ENCODE results near the gene SLK.

SLK gene

DNA sequence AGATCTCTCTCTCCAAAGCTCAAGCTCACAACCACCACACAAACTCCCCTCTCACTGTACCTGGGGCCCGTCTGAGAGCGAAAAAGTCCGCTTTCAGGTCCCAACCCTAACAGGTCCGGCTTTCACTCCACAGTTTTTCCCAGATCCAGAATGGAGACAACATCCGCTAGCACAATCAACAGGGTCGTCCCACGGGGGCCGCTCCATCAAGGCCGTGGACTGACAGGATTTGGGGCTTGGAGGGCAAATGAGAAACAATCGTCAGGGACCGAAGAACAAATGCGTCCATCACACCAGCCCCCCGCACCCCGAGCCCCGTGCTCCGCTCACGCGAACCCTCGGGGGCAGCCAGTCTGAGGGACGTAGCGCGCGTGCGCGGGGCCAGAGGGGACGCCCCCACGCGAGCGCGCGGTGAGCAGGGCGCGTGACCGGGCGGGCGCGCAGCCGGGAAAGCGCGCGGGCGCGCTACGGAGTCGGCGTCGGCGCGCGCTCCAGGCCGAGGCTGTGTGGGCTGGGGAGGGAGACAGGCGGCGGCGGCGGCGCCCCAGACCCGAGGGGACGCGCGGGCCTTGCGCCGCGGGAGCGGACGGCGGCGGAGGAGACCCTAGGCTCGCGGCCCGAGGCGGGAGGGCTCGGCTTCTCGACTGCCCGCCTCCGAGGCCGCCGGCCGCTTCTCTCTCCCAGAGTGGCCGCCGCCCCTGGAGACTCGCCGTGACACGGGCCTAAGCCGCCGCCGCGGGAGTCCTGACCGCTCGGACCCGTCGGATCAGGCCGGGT, at the start of gene SLK:
SLK (plus strand) TSS at position 470 of the 777 bp plus-strand sequence. CDS start 606 bp downstream, outside the sequence.
- DNase-seq (ENCODE audit: low spot score): peak; percentile 97

DNA sequence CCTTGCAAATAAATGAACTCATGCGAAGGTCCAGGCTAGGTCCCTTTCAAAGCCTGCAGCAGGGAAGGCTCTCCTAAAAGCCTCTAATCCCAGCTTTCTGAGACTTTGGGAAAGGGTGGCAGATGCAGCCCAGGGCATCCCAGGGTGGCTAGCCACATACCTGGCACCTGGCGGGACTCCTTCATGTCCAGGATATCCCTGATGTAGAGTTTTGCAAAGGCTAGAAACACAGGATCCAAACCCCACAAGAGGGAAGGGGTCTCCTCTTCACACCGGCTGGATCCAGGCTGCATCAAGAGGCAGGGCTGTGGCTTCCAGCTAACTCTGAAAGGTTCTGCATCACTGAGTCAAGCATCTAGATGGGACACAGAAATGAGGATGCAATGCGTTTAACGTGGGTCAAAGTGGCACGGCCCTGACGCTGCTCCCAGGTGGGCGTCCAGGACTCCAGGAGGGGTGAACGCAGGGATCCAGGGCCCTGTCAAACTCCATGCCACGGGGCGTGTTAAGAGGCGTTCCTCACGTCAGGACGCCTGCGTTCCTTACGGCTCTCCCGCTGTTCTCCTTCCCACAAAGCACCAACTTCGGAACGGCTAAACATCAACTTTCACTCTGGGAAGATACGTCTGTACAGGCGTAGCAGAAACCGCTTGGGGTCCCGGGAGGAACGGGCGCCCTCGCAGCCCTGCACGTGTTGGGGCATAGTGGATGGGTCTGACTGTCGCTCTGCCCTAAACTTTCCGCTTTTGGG, 49.5 kb upstream of the SLK start:
- peak; percentile 30 for DNase-seq (ENCODE audit: low spot score)

DNA sequence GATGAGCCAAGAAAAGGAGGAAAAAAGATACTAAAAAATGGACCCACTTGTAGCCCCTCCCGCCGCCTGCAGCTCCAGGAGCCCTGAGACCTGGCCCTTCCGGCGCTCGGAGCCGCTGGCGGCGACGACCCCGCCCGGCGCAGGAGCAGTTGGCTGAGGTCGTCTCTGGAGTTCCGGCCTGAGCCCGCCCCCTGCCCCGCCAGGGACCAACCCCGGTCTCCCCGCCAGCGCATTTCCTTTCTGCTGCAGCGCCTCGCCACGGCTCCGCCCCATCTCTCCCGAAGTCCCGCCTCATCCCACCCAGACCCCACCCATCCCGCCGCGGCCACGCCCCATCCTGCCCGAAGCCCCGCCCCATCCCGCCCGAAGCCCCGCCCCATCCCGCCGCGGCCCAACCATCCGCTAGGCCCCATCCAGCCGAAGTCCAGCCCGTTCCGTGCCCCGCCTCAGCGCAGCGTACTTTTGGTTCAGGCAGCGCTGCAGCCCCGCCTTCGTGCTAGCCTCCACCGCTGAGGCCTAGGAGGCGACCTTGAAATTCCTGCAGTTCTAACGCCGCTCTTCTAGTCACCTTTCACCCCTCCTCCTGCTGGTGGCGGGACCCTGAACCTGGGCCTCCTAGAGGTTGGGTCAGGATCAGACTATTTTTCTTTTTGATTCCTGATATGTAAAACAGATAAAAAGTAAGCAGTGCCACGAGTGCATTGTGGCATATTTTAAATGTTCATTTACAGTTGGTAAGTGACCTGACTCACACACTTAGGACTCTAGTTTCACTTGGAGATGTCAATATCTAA, 48.7 kb upstream of the SLK start, which contains the start of gene STN1:
STN1 (minus strand) TSS at position 132 of the 794 bp plus-strand sequence. CDS start 590 bp downstream, outside the sequence.
- peak; percentile 98 for DNase-seq (ENCODE audit: low spot score)

DNA sequence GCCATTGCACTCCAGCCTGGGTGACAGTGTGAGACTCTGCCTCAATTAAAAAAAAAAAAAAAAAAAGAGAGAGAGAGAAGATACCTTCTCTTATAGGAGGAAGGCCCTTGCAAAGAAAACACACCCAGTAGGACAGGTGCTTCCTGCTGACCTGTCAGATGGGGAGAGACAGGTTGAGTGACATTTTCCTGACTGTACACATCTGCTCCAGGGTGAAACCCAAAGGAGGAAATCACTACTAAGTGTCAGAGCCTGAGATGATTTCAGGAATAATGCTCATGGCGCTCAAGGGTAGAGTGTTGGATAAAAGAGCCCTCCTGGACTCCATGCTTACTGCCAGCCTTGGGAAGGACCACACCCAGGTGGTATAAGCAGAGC, 47.3 kb upstream of the SLK start:
- no peak for DNase-seq (ENCODE audit: low spot score)

DNA sequence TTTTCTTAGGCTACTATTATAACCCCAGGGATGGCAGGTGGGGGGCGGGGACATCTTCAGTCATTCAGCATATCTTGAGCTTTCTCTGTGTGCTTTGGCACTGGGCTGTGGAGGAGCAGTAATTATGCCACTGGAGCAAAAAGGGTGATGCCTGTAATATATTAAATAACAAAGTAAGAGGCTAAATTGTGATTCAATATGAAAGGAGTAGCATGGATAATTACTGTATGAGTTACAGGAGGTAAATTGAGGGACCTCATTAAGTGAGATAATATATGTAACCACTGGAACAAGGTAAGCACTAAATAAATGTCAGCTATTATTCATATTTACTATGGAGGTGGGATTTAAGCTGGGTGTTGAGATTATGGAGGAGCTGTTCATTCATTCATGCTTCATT, 45.7 kb upstream of the SLK start:
- DNase-seq (ENCODE audit: low spot score): no peak

DNA sequence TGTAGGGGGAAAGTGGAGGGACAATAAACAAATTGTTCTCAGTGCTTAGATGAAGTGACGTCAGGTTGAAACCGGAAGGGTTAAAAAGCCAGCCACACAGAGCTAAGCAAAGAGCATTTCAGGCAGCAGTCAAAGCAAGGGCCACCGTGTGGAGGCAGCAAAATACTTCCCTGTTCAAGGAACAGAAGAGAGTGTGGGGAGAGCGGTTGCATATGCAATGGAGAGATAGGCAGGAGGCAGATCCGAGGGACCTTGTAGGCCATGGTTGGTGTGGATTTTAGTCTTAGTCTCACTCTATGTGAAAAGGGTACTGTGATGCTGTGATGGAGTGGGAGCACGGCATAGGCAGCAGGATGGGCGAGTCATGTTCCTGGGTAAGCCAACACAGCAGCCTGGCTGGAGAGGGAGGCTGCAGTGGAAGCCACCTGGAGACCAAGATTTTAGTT, 45.2 kb upstream of the SLK start:
- no peak for DNase-seq (ENCODE audit: low spot score)

DNA sequence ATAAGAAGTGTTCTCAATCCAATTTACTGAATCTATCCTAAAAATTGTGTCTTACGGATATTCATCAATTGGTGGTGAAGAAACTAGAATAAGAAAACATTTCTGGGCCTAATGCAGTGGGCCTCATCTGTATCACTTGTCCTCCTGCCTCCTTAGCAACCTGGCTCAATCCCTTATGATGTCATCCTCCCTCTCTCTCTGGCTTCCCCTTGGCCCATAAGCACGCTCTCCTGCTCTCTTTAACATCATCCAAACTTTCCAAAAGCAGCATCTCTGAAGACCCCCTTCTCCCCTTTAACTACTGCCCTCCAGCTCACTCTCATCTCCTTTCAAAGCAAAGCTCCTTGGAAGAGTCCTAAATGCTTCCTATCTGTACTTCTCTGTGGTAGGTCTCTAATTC, 44.3 kb upstream of the SLK start:
- no peak for DNase-seq (ENCODE audit: low spot score)

DNA sequence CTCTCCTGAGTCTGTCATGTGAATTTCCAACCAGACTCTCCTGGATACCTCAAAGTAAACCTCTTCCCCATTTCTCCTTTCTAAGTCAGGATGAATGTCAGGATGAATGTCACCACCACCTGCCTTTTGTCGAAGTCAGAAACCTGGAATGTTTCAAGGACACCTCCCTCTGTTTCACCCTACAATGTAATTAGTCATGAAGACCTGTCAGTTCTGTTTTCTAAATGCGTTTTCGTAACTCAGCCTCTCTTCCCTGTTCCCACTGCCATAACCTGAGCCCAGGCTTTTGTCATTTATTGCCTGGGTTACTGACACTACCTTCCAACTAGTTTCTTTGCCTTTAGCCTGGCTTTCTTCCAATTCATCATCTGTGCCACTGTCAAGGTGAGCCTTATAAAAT, 43.4 kb upstream of the SLK start:
- no peak for DNase-seq (ENCODE audit: low spot score)

DNA sequence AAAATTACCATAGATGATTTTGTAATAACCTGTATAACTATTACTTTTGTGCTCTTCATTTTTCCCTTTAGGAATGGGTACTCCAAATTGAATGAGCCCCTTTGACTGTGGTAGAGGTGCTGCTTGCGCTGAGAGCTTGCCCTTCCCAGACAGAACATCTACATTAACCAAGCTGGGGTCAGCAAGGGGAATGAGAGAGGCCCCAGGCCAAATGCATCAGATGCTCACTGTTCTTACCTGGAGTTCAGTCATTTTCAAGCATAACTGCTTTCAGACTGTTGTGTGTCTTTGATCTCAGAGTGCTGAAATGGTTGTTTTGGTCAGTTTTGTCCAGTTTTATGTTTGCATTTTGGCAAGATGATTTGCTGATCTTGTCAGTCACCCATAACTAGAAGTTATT, 41.3 kb upstream of the SLK start:
- no peak for DNase-seq (ENCODE audit: low spot score)

DNA sequence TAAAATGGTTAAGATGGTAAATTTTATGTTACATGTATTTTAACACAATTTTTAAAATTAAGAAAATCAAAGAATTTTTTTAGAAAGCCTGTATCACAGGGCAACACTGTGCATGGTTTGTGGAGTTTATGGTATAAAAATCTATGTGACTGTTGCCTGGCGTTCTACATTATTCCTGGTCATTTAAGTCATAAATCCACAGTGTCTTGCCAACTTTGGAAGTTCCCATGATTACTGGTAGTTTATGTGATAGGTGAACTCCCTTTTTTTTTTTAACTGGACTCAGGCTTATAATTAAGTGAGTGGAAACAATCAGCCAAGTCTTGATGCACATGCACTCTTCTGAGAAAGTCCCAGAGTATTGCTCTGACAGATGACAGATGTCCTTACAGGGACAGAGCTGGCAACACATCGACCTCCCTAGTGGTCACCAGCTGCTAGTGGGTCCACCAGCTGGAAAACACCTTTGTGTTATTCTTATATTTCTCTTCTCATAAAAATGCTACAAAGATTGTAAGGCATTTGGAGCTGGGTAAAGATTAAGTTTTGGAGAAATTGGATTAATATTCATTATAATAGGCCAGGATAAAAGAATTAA, 40.1 kb upstream of the SLK start:
- no peak for DNase-seq (ENCODE audit: low spot score)

DNA sequence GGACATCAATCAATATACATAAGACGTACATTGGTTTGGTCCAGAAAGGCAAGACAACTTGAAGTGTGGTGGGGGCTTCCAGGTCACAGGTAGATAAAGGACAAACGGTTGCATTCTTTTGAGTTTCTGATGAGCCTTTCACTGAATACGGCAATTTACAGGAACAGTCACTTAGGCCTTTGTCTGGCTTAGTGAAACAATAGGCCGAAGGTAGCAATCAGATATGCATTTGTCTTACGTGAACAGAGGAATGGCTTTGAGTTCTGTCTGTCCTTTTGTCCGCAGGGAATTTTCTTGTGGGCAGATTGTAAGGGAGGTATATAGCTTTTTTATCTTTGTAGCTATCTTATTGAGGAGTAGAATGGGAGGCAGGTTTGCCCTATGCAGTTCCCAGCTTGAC, 38.2 kb upstream of the SLK start:
- no peak for DNase-seq (ENCODE audit: low spot score)

DNA sequence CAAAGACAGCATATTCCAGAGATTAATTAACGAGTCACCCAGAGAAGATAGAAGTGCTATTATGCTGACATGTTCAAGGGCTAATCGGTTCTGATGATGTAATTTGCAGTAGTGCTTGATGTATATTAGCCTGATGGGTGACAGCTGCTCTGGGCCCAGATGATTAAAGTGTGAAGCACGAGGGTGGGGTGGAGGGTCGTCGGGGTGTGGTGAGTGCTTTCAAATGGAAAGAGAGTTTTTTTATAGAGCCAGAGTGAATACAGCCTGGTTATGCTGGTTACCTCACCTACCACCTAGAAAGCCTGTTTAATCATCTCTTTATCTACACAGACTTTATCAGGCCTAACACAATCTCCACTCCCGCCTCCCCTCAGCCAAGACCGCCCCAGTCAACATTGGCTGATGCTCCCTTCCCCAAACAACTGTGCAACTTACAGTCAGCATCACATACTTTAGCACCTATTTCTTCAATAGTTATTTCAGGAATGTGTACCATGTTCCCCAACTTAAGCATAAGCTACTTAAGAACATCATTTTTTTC, 37.5 kb upstream of the SLK start:
- DNase-seq (ENCODE audit: low spot score): no peak

DNA sequence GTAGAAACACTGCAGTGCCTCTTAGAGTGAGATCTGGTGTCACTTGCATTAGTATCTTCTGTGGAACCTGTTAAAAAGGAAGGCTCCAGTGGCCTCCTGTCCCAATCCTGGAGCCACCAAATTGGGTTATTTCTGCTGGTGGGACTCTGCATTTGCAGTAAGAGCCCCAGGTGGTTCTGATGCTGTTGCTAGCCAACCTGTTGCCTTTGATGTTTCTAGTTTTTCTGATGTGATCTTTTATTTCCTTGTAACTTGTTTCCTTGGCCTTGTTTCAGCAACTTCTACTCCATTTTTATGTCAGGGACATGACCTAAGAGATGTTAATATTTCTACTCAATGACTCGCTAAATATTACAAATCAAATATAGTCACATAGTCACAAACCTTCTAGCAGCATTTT, 36.5 kb upstream of the SLK start:
- no peak for DNase-seq (ENCODE audit: low spot score)

DNA sequence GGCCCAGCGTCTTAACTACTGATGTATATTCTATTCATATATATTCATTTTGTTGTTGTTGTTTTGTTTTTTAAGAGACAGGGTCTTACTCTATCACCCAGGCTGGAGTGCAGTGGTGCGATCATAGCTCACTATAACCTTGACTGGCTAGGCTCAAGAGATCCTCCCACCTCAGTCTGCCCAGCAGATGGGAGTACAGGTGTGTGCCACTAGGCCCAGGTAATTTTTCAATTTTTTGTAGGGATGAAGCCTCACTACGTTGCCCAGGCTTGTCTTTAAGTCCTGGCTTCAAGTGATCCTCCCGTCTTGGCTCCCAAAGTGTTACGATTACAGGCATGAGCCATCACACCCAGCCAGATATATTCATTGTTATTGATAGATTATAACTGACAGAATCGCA, 36.1 kb upstream of the SLK start:
- no peak for DNase-seq (ENCODE audit: low spot score)

DNA sequence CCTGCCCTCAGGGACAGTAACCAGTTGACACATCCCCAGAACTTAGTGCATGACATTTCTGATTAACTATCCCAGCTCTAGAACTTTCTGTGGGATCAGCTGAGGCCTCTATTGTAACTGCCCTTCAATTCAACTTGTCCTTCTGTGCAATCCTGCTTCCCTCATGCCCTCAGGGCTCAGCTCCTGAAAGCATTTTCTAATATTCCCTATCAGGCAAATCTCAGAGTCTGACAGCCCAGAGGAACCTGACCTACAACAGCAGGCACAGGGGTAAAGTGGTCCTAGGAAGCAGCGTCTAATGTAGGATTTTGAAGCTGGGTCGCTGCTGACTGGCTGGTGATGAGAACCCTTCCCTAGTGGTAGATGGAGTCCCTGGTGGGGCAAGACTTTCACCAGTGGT, 35.3 kb upstream of the SLK start:
- DNase-seq (ENCODE audit: low spot score): no peak

DNA sequence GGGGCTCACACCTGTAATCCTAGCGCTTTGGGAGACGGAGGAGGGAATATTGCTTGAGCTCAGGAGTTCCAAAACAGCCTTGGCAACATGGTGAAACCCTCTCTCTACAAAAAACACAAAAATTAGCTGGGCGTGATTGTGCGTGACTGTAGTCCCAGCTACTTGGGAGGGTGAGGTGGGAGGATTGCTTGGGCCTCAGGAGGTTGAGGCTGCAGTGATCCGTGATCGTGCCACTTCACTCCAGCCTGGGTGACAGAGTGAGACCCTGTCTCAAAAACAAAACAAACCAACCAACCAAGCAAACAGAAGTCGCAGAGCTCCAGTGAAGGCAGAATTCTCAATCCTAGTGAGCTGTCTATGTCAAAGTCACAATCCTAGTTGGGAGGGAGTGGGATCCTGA, 34.7 kb upstream of the SLK start:
- DNase-seq (ENCODE audit: low spot score): no peak

DNA sequence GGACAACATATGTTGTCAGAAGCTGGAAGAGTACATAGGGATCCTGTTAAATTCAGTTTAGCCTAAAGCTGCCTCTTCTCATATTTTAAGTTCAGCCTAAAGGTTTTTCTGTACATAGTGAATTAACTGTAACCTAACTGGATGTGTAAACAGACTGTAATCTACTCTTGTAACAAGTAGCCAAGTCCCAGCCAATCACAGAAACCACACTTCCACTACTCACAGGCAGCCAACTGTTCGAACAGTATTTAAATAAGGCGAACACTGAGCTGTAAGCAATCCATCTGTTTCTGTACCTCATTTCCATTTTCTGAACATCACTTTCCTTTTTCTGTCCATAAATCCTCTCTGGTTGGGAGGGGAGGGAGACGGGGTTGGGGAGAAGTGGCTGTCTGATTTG, 34.0 kb upstream of the SLK start:
- DNase-seq (ENCODE audit: low spot score): no peak

DNA sequence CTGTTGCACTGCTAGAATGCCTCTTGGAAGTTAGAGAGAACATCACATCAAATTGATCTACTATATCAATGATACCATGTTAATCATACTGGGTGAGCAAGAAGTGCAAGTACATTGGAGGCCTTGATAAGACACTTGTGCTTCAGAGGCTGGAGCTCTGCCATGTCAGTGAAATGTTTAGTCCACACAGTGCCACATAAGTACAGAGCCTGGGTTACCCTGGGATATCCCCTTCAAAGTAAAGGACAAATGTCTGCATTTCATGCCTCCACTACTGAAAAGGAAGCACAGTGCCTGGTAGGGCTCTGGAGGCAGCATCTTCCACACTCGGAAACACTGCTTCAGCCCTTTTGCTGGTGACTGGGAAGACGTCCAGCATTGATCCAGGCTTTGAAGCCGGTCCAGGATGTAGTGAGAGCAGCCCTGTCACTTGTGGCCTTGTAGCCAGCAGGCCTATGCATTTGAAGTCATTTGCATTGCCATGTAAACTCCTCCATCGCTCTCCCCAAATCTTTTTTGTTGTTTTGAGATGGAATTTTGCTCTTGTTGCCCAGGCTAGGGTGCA, 33.3 kb upstream of the SLK start:
- DNase-seq (ENCODE audit: low spot score): peak; percentile 17

DNA sequence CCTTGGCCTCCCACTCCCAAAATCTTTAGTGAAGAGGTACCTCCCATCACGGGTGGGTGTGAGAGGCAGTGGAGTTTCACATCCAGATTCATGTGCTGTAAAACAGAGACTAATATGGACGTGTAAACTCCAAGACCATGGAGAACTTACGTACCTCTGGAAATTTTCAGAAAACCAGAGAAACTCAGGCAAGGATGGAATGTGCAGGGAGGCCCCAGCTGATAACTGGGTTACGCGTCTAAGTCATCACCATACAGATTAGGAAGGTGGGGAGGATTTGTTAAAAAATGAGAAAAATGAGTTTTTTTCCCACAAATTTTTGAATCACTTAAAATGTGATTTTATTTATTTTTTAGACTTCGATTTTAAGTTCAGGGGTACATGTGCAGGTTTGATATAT, 32.6 kb upstream of the SLK start:
- DNase-seq (ENCODE audit: low spot score): no peak

DNA sequence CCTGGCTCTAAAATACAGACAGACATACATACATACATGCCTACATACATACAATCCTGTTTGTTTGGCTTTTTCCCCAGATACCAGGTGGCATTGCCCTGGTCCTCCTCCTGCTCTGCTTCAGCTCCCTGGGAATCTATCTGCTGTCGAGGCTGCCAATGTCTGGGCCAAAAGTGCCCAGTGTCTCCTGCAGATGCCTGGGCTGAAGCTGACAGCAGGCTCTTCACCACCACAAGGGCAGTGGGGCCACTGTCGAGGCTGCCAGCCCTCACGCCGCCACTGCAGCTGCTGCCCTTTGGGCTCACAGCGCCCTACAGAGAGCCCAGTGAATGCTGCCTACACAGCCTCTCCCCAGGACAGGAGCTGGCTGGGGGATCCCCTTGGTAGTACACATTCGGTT, 30.9 kb upstream of the SLK start:
- no peak for DNase-seq (ENCODE audit: low spot score)

DNA sequence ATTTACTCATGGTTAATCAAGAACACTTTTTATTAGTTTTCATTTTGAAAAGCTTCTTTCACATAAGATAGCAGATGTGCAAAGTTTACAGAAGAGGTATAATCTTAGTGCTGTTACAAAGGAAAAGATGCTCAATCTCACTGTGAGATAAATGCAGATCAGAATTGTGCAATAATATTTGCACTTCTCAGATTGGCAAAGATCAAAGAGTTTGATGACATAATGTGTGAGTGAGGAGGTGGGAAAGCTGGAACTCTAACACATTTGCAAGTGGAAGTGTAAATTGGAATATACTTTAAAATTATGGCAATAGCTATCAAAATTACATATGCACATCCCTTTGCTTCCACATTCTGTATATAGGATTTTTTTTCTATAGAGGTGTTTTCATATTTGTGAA, 27.4 kb upstream of the SLK start:
- DNase-seq (ENCODE audit: low spot score): no peak

DNA sequence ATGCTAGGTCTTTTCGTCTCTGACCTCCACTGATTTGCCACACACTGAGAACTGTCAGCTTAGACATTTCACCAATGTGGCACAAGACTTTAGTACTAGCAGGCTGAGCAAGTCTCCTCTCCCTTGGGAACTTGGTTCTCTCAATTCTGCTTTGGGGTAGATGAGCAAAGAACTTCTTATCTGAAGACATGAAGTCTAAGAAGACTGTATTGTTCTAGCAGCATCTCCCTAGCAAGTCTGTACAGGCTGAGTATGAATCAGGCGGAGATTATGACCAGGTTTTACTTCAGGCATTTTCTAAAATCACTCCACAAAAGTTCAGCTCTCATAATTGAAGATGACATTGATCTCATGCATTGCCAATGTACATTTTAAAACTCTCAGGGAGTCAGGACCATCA, 25.1 kb upstream of the SLK start:
- no peak for DNase-seq (ENCODE audit: low spot score)

Data from AG08396 (cell line).